ENCODE measurements around the gene CAPN2.

The CAPN2 gene

GRCh38 chr1:223745731-223746130 lies 33.4 kb downstream of the CAPN2 start:
- Histone ChIP-seq H3K9me3 (ENCODE audit: control insufficient read depth, insufficient read depth, low read depth, low read length) (no peaks in the 10 kb centered on the region), H3K36me3 (ENCODE audit: control insufficient read depth, insufficient read depth, low read length) (peaks cover 22% of the 10 kb centered on the region; the same call in 1 of the 2 replicates), H3K9ac (ENCODE audit: low read length) (no peak overlapping the region), H3K27me3 (ENCODE audit: control insufficient read depth, insufficient read depth, low read length) (peaks cover 24% of the 10 kb centered on the region), H3K4me1 (ENCODE audit: control insufficient read depth, insufficient read depth, low read length) (peaks cover 14% of the 10 kb centered on the region; the same call in 1 of the 2 replicates), H3K27ac (ENCODE audit: low read depth, low read length) (no peak overlapping the region), H3K4me3 (ENCODE audit: low read depth, low read length) (no peak overlapping the region)

GRCh38 chr1:223747838-223748335 lies 35.5 kb downstream of the CAPN2 start:
- Histone ChIP-seq H3K9ac (ENCODE audit: low read length) (no peak overlapping the region), H3K36me3 (ENCODE audit: control insufficient read depth, insufficient read depth, low read length) (peaks cover 34% of the 10 kb centered on the region; the same call in 1 of the 2 replicates), H3K4me1 (ENCODE audit: control insufficient read depth, insufficient read depth, low read length) (peaks cover 18% of the 10 kb centered on the region), H3K4me3 (ENCODE audit: low read depth, low read length) (no peak overlapping the region), H3K9me3 (ENCODE audit: control insufficient read depth, insufficient read depth, low read depth, low read length) (no peaks in the 10 kb centered on the region), H3K27ac (ENCODE audit: low read depth, low read length) (no peak overlapping the region), H3K27me3 (ENCODE audit: control insufficient read depth, insufficient read depth, low read length) (peaks cover 24% of the 10 kb centered on the region)

- Histone ChIP-seq H3K9me3 (ENCODE audit: control insufficient read depth, insufficient read depth, low read depth, low read length) (no peaks in the 10 kb centered on the region), H3K27me3 (ENCODE audit: control insufficient read depth, insufficient read depth, low read length) (peaks cover 24% of the 10 kb centered on the region), H3K4me1 (ENCODE audit: control insufficient read depth, insufficient read depth, low read length) (peaks cover 20% of the 10 kb centered on the region), H3K27ac (ENCODE audit: low read depth, low read length) (no peak overlapping the region), H3K36me3 (ENCODE audit: control insufficient read depth, insufficient read depth, low read length) (peaks cover 39% of the 10 kb centered on the region), H3K9ac (ENCODE audit: low read length) (peak overlapping the region; percentile 67), H3K4me3 (ENCODE audit: low read depth, low read length) (peak overlapping the region; percentile 75)
Measured at GRCh38 chr1:223748405-223748772, 36.0 kb downstream of the CAPN2 start.

GRCh38 chr1:223748773-223749733 lies 36.7 kb downstream of the CAPN2 start:
- H3K9ac ChIP-seq (ENCODE audit: low read length): peak overlapping the region; percentile 67
- H3K4me1 ChIP-seq (ENCODE audit: control insufficient read depth, insufficient read depth, low read length): peaks cover 20% of the 10 kb centered on the region
- no peaks in the 10 kb centered on the region for H3K9me3 ChIP-seq (ENCODE audit: control insufficient read depth, insufficient read depth, low read depth, low read length)
- H3K36me3 ChIP-seq (ENCODE audit: control insufficient read depth, insufficient read depth, low read length): peaks cover 43% of the 10 kb centered on the region
- H3K4me3 ChIP-seq (ENCODE audit: low read depth, low read length): peak overlapping the region; percentile 75
- peaks cover 24% of the 10 kb centered on the region for H3K27me3 ChIP-seq (ENCODE audit: control insufficient read depth, insufficient read depth, low read length)
- no peak overlapping the region for H3K27ac ChIP-seq (ENCODE audit: low read depth, low read length)

DNA sequence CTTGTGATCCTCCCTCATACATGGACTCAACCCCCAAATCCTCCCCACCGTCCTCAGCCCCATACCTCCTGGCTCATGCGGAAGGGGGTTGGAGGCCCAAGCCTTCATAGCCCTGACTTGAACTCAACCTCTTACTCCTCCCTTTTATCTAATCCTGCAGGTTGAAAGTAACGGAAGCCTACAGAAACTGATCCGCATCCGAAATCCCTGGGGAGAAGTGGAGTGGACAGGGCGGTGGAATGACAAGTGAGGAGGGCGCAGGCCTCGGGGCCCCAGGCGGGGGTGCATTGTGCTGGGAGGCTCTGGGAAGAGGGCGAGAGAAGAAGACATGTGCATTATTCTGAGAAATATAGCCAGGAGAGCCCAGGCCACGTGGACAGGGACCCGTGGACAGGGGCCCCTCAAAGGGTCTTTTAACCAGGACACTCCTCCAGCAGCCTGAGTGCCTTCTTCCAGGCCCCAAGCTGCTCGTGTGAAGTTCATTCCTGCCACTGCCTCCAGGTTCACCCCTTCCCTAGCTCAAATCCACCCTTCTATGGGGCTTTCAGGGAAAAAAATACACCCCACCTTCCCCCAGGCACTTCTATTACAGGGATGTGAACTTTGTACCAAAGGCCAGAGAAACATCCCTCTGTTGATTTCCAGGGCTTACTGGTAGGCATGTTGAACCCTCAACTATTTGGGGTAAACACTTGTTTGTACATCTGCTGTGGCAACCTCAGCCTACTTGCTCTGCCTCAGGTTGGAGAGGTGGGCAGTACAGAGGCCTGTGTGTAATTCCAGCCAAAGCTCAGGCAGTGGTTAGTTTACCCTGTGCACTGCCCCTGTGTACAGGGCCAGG lies 38.6 kb downstream of the CAPN2 start:
- no peak overlapping the region for H3K9ac ChIP-seq (ENCODE audit: low read length)
- peaks cover 24% of the 10 kb centered on the region for H3K27me3 ChIP-seq (ENCODE audit: control insufficient read depth, insufficient read depth, low read length)
- no peak overlapping the region for H3K4me3 ChIP-seq (ENCODE audit: low read depth, low read length)
- H3K9me3 ChIP-seq (ENCODE audit: control insufficient read depth, insufficient read depth, low read depth, low read length): no peaks in the 10 kb centered on the region
- H3K27ac ChIP-seq (ENCODE audit: low read depth, low read length): no peak overlapping the region
- H3K4me1 ChIP-seq (ENCODE audit: control insufficient read depth, insufficient read depth, low read length): peaks cover 20% of the 10 kb centered on the region
- peaks cover 47% of the 10 kb centered on the region for H3K36me3 ChIP-seq (ENCODE audit: control insufficient read depth, insufficient read depth, low read length)

DNA sequence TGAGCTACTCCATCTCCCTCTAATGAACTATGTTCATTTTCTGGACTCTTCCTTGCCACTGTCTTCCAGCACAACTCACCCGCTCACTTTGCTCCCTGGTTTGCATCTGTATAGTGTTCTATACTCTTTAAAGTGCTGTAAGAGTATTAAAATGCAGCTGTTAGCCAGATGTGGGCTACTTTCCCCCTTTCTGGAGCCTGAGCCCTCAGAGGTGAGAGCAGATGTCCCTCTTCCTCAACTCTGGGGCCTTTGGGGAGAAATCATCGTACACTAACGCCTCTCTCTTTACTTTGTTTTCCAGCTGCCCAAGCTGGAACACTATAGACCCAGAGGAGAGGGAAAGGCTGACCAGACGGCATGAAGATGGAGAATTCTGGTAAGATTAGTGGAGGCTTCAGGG lies 39.4 kb downstream of the CAPN2 start:
- Histone ChIP-seq H3K36me3 (ENCODE audit: control insufficient read depth, insufficient read depth, low read length) (peaks cover 45% of the 10 kb centered on the region), H3K27ac (ENCODE audit: low read depth, low read length) (no peak overlapping the region), H3K27me3 (ENCODE audit: control insufficient read depth, insufficient read depth, low read length) (peaks cover 23% of the 10 kb centered on the region), H3K4me3 (ENCODE audit: low read depth, low read length) (no peak overlapping the region), H3K9me3 (ENCODE audit: control insufficient read depth, insufficient read depth, low read depth, low read length) (no peaks in the 10 kb centered on the region), H3K9ac (ENCODE audit: low read length) (no peak overlapping the region), H3K4me1 (ENCODE audit: control insufficient read depth, insufficient read depth, low read length) (peaks cover 20% of the 10 kb centered on the region)

DNA sequence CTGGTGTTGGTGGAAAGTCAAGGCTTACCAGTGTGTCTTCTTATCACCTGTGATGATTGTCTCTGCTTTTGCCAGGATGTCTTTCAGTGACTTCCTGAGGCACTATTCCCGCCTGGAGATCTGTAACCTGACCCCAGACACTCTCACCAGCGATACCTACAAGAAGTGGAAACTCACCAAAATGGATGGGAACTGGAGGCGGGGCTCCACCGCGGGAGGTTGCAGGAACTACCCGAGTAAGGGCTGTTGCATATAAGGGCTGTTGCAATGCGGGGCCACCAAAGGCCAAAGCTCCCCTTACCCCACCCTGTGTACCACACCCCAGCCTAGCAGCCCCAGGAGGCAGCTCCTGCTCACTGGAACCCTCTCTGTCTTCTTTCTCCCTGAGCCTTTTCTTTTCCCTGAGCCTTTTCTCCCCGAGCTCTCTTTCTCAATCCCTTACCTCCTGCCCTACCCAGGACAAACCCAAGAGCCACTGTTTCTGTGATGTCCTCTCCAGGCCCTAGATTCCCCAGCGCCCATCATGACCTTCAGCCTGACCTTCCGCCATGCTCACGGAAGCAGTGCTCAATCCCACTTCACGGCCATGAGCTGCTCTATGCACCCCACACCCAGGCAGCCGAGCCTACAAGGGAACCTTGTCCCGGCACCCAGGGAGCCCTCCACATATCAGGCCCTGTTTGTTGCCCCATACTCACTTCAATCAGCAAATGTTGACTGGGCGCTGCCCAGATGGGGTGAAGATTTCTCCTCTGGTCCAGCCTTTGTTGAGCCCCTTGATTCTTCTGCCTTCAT lies 40.6 kb downstream of the CAPN2 start:
- Histone ChIP-seq H3K4me1 (ENCODE audit: control insufficient read depth, insufficient read depth, low read length) (peaks cover 19% of the 10 kb centered on the region), H3K27ac (ENCODE audit: low read depth, low read length) (no peak overlapping the region), H3K4me3 (ENCODE audit: low read depth, low read length) (no peak overlapping the region), H3K9ac (ENCODE audit: low read length) (no peak overlapping the region), H3K9me3 (ENCODE audit: control insufficient read depth, insufficient read depth, low read depth, low read length) (no peaks in the 10 kb centered on the region), H3K27me3 (ENCODE audit: control insufficient read depth, insufficient read depth, low read length) (peaks cover 11% of the 10 kb centered on the region), H3K36me3 (ENCODE audit: control insufficient read depth, insufficient read depth, low read length) (peaks cover 46% of the 10 kb centered on the region)

DNA sequence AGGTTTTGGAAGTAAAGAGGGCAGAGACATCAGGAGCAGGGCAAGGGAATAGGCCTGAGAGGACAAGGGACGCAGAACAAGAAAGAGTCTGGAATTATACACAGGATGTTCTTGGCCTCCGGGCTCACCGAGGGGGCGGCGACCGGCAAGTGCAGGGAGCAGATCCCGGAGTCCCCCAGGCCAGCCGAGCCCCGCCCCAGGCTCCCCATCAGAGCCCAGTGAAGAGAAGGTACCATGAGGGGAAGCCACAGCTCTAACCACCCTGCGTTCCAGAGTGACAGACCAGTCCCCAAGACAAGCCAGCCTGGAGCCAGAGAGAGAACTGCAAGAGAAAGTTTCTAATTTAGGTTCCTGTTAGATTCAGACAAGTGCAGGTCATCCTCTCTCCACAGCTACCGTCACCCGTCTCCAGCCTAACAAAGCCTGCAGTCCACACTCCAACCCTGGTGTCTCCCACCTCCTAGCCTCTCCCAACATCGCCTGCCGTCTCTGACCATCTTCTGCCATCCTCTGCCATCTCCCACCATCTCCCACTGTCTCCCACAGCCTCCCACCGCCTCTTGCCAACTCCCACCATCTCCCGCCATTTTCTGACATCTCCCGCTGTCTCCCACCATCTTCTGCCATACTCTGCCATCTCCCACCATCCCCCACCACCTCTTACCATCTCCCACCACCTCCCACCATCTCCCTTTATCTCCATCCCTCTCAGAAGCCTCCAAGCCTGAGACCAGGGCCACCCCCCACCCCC lies 42.5 kb downstream of the CAPN2 start:
- Histone ChIP-seq H3K9me3 (ENCODE audit: control insufficient read depth, insufficient read depth, low read depth, low read length) (no peaks in the 10 kb centered on the region), H3K27ac (ENCODE audit: low read depth, low read length) (no peak overlapping the region), H3K9ac (ENCODE audit: low read length) (no peak overlapping the region), H3K4me3 (ENCODE audit: low read depth, low read length) (no peak overlapping the region), H3K27me3 (ENCODE audit: control insufficient read depth, insufficient read depth, low read length) (no peaks in the 10 kb centered on the region), H3K36me3 (ENCODE audit: control insufficient read depth, insufficient read depth, low read length) (peaks cover 57% of the 10 kb centered on the region), H3K4me1 (ENCODE audit: control insufficient read depth, insufficient read depth, low read length) (peaks cover 13% of the 10 kb centered on the region)

DNA sequence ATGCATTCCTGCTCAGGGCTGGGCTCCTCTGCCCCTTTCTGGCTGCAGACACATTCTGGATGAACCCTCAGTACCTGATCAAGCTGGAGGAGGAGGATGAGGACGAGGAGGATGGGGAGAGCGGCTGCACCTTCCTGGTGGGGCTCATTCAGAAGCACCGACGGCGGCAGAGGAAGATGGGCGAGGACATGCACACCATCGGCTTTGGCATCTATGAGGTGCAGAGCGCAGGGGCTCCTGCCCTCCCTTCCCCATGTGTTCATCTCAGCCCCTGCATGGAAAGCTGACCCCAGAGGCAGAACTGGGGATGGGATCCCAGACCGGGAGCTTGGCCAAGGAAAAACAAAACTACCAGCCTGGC lies 43.1 kb downstream of the CAPN2 start:
- H3K4me1 ChIP-seq (ENCODE audit: control insufficient read depth, insufficient read depth, low read length): peaks cover 13% of the 10 kb centered on the region
- no peak overlapping the region for H3K4me3 ChIP-seq (ENCODE audit: low read depth, low read length)
- no peaks in the 10 kb centered on the region for H3K27me3 ChIP-seq (ENCODE audit: control insufficient read depth, insufficient read depth, low read length)
- no peaks in the 10 kb centered on the region for H3K9me3 ChIP-seq (ENCODE audit: control insufficient read depth, insufficient read depth, low read depth, low read length)
- no peak overlapping the region for H3K9ac ChIP-seq (ENCODE audit: low read length)
- no peak overlapping the region for H3K27ac ChIP-seq (ENCODE audit: low read depth, low read length)
- H3K36me3 ChIP-seq (ENCODE audit: control insufficient read depth, insufficient read depth, low read length): peaks cover 63% of the 10 kb centered on the region

Measured in HUES6 (cell line).